UCSD-AML1 (cell line): ENCODE measurements around the gene ADAMTS7.
"Not testable (repeated sequence)": the region's sequence is repeated elsewhere in the genome, so short reads cannot be mapped to it uniquely, and the experiment has no call there.

Experiments used
- DNase-seq: peaks from one replicate; lab custom pipeline; 2025; ENCODE audit not compliant: unreplicated experiment; lab: John Stamatoyannopoulos, UW

Gene ADAMTS7

GRCh38 chr15:78811124-78811824 is at the start of gene ADAMTS7:
Gene ADAMTS7, minus strand, starts transcription at chr15:78811464. Its CDS starts 244 bp downstream, at chr15:78811220.
- DNase-seq, result peak; percentile 74

GRCh38 chr15:78859971-78860719 is 48.9 kb upstream of the ADAMTS7 start:
- DNase-seq, result peak; percentile 83

- DNase-seq, result no peak
These were observed 44.5 kb upstream of the ADAMTS7 start for GRCh38 chr15:78855746-78856145.

DNA sequence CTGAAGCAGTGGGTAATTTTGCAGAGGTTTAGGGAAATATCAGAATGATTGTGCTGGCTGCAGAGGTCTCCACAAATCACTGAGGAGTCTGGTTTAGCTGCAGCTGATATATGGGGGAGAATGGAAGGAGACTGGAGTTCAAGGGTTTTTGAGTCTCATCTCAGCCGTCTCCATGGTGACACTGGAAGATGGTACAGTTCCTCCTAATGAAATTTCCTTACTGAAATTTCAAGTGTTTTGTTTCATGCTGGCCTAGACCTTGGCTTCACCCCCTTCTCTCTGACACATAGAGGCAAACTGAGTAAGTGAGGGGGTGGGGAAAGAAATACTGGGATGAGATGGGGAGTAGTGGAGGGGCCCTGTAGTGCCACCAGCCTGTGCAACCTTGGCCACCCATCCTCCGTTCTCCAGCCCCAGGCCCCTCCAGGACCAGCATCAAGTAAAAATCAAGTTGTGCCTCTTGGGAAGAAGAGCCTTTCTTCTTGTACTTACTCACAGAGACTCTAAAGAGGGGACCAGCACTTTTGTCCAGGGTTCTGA is 43.6 kb upstream of the ADAMTS7 start:
- DNase-seq, result no peak

GRCh38 chr15:78853500-78853899 is 42.2 kb upstream of the ADAMTS7 start:
- no peak for DNase-seq

GRCh38 chr15:78850941-78851755 is 39.9 kb upstream of the ADAMTS7 start:
- no peak for DNase-seq

GRCh38 chr15:78850352-78850751 is 39.1 kb upstream of the ADAMTS7 start:
- no peak for DNase-seq

DNA sequence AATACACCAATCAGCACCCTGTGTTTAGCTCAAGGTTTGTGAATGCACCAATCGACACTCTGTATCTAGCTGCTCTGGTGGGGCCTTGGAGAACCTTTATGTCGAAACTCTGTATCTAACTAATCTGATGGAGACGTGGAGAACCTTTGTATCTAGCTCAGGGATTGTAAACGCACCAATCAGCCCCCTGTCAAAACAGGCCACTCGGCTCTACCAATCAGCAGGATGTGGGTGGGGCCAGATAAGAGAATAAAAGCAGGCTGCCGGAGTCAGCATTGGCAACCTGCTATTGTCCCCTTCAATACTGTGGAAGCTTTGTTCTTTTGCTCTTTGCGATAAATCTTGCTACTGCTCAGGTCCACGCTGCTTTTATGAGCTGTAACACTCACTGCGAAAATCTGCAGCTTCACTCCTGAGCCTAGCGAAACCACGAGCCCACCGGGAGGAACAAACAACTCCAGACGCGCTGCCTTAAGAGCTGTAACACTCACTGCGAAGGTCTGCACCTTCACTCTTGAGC is 36.2 kb upstream of the ADAMTS7 start:
- DNase-seq, result not testable (repeated sequence)

GRCh38 chr15:78846906-78847305 is 35.6 kb upstream of the ADAMTS7 start:
- not testable (repeated sequence) for DNase-seq

DNA sequence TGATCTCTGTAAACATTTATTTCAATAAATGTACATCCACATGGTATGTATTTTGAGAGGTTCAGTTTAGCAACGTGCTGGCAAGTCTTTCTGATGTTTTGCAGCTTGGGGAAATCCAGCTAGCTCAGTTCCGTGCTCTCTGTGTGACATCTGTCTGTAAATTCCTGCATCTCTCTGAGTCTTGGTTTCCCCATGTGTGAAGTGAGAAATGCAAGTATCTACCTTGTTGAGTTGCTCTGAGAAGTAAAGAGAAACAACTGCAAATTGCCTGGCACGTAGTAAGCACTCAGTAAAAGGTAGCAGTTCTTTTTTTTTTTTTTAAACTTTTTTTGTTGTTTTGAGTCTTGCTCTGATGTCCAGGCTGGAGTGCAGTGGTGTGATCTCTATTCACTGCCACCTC is 31.3 kb upstream of the ADAMTS7 start:
- no peak for DNase-seq

DNA sequence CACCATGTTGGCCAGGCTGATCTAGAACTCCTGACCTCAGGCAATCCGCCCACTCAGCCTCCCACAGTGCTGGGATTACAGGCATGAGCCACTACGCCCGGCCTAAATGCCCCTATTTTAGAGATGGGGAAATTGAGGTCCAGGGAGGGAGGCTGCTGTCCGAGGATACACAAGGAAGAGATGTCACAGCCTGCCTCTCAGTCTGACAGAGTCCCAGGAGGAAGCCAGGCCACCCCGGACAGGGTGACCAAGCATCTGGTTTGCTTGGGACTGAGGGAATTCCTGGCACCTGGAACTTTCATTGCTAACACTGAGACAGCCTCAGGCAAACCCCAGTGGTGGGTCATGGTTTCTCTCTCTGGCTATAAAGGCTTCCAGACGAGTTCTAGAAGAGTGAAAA is 30.6 kb upstream of the ADAMTS7 start:
- no peak for DNase-seq

DNA sequence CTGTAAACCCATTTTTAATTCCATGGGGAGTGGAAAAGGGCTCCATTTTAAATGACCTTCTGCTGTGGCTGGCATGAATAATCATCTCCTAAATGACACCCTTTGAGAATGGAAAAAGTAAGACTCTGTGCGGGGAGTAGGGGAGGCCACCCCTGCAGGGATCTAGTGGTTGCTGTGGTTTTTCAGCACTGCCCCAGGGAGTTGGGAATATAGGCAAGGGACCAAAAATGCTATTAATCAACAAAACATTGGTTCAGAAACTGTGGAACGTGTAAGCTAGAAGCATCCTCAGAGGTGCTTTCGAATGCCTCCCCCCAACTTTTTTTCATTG is 30.1 kb upstream of the ADAMTS7 start:
- no peak for DNase-seq

DNA sequence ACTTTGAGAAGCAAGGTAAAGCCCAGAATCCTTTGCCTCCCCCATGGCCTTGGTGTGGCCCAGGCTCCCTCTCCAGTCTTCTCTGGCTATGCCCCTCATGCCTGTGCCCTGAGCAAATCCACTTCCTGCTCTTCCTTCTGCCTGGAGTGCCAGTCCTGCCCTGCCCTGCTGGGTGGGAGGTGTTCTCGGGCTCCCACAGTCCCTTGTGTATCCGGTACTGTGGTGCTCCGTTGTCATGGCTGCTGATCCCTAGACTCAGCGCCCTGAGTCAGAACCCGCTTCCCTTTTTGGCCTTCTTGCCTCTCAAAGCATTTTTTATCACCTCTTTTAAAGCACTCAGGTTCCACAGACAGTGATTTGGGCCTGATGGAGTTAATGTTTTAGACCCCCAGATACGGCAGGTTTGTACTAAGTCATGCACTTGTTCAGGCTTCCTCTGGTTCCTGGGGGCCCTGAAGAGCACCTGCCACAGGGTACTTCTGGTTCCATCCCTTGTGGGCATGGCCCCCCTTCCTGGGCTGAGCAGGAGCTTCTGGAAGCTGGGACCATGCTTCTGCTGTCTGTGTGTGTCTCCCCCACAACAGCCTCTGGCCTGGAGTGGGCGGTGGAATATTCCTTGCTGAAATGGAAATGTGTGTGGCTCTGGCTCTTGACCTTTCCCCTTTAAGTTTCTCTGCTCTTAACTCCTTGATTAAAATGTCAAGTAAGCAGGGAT is 29.6 kb upstream of the ADAMTS7 start:
- DNase-seq, result peak; percentile 64

DNA sequence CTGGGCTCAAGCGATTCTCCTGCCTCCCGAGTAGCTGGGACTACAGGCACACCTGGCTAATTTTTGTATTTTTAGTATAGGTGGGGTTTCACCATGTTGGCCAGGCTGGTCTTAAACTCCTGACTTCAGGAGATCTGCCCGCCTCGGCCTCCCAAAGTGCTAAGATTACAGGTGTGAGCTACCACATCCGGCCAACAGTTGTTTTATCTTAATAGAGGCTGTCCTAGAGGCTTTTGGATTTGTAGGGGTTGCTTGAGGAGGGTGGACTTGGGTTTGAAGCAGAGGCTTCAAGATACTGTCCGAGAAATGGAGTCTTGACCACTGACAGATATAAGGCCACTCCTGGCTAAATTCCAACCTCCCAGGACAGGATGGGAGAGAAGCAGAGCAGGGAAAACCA is 27.9 kb upstream of the ADAMTS7 start:
- DNase-seq, result not testable (repeated sequence)

DNA sequence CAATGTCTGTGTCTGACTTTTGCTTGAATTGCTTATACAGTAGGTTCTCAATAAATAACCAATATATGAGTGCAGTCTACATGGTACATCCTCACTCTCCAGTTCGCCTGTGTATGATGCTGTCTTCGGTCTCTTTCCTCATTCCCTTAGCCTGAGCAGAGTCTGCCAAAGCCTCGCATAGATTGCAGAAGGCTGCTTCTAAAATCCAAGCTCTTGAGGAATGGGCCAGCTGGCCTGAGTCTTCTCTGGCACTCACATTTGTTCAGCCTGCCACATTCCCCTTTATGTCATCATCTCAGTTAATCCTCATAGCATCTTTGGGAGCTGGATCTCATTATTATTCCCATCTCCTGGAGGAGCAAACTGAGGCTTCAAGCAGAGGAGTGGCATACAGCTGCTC is 27.2 kb upstream of the ADAMTS7 start:
- no peak for DNase-seq

DNA sequence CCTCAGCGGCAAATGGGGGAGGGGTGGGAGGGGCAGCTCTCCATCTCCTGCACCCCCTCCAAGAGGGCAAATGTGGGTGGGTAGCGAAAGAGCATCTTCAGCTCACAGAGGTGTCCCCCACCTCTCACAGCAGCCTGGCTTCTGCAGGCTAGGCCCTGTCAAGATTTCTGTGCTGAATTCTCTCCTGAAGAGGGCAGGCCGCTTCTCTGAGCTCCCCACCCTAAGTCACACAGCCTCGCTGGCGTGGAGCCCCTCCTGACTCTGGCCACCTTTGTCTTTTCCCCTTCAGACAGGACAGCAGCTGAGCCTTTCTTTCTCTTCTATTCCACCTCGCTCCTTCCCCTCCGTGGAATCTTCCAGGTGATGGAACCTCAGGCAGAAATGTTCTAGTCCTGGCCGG is 26.3 kb upstream of the ADAMTS7 start:
- no peak for DNase-seq

DNA sequence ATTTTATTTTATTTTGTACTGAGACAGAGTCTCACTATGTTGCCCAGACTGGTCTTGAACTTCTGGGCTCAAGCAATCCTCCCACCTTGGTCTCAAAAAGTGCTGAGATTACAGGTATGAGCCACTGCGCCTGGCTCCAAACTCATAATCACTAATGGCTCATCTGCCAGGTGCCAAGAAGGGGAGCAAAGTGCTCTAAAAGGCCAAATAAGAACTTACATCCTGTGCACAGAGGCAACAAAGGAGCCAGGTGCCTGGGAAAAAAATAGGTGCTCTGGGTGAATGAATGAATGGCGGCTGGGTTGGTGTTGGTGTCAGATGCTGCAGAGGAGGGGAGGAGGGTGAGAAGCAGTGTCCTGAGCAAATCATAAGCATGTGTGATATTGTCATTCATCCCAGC is 25.9 kb upstream of the ADAMTS7 start:
- no peak for DNase-seq

DNA sequence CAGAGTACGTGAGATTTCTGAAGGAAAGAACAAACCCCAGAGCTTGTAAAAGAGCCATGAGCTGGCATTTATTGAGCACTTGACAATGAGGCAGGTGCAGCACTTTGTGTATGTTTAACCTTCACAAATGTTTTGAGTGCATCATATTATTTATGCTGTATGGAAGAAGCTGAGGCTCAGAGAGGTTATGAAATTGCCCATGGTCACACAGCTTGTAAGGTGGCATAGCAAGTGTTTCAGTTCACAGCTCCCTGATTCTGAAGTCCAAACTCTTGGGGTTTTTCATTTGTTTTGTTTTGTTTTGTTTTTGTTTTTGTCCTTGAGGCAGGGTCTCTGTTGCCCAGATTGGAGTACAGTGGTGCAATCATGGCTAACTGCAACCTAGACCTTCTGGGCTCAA is 25.1 kb upstream of the ADAMTS7 start:
- DNase-seq, result no peak

DNA sequence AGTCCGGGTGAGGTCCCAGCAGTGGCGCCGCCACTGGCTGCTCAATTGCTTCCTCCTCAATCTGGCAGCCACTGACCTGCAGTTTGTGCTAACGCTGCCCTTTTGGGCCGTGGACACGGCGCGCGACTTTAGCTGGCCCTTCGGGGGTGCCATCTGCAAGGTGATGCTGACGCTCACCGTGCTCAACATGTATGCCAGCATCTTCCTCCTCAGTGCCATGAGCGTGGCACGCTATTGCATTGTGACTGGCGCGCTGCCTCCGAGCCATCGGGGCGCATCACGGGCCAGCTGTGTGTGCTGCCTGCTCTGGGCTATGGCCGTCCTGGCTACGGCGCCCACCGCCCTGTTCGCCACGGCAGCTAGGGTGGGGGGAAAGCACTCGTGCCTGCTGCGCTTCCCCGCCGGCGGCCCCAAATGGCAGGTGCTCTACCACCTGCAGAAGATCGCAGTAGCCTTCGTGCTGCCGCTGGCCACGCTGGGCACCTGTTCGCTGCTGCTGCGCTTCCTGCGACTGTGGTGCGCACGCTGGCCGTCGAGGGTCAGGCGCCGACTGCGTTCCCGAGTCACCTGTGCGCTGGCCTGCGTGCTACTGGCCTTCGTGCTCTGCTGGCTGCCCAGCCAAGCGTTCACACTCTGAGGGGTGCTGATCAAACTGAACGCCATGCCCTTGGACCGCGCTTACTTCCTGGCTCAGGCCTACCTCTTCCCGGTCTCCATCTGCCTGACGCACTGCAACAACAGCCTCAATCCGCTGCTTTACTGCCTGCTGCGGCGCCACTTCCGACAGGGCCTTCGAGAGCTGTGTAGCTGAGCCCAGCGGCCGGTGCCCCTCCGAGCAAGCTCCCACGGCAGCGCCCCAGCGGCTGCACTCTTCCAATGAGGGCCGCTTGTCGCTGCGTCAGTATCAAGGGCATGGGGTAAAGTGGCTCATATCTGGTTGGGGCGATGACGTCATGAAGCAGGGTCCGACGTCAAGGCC is 20.3 kb upstream of the ADAMTS7 start:
- no peak for DNase-seq
